ENCODE data around the gene TXNL4A.

TXNL4A gene

GRCh38 chr18:79930020-79930642, 58.2 kb downstream of the TXNL4A start:
- Histone ChIP-seq H3K9ac (ENCODE audit: low read depth, low read length) (no peak overlapping the region), H3K27ac (ENCODE audit: low read depth, low read length) (no peak overlapping the region), H3K36me3 (ENCODE audit: insufficient read depth, low read length) (peaks cover 10% of the 10 kb centered on the region; the same call in 1 of the 2 replicates), H3K4me1 (ENCODE audit: insufficient read depth, low read length) (peaks cover 7% of the 10 kb centered on the region; the same call in 1 of the 2 replicates), H3K4me3 (ENCODE audit: low read length) (no peak overlapping the region), H3K27me3 (ENCODE audit: insufficient read depth, low read length) (no peaks in the 10 kb centered on the region), H3K9me3 (ENCODE audit: insufficient read depth, low read depth, low read length) (peaks cover 35% of the 10 kb centered on the region)
- WGBS = no CpG with 5 or more reads among the region's 2 CpGs

GRCh38 chr18:79928563-79928960, 59.8 kb downstream of the TXNL4A start:
- no peak overlapping the region for H3K4me3 ChIP-seq (ENCODE audit: low read length)
- no peak overlapping the region for H3K27ac ChIP-seq (ENCODE audit: low read depth, low read length)
- H3K27me3 ChIP-seq (ENCODE audit: insufficient read depth, low read length) = no peaks in the 10 kb centered on the region
- H3K9ac ChIP-seq (ENCODE audit: low read depth, low read length) = no peak overlapping the region
- peaks cover 35% of the 10 kb centered on the region for H3K9me3 ChIP-seq (ENCODE audit: insufficient read depth, low read depth, low read length)
- 96% methylated on average over 9 of the region's 9 CpGs for WGBS
- peaks cover 10% of the 10 kb centered on the region; the same call in 1 of the 2 replicates for H3K36me3 ChIP-seq (ENCODE audit: insufficient read depth, low read length)
- H3K4me1 ChIP-seq (ENCODE audit: insufficient read depth, low read length) = peaks cover 7% of the 10 kb centered on the region; the same call in 1 of the 2 replicates

DNA sequence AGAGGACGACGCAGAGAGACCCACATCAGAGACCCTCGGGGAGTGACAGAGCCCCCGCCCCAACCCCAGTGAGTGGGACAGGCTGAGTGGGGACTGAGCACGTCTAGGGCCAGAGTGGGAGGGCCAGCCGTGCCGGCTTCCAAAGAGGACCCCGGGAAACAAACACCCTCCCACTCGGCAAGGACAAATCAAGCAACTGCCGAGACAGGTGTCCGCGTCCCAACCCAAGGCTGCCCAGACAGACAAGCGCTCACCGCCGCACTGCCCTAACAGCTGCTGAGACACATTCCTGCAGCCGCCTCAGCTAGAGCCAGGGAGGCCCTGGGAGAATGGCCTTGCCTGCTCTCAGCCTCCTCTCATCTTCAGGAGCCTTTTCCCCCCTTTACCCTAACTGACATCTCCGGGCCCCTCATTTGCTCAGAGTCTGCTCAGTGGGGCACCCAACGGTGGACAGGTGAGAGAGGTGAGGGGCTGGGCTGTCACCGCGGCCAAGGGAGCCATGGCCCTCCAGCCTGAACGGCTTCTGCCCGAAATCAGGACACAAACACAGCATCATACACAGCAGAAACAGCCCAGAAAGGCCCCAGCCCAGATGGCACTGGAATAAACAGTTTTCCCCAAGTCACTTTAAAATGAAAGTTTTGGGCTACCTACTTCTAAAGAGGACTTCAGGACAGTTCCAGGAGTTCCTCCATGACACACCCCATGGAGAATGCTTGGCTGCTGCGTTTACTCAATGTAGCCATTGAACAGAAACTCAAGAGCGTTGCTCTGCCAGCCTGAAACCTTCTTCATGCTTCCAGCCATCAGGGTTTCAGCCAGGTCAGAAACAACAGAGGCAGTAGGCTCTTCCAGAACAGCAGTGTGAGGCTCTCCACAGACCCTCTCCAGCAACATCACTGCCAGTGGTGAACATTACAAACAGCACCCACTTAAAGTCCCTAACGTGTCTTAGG, 60.5 kb downstream of the TXNL4A start:
- H3K9ac ChIP-seq (ENCODE audit: low read depth, low read length) = no peak overlapping the region

GRCh38 chr18:79926715-79927606, 61.4 kb downstream of the TXNL4A start:
- Histone ChIP-seq H3K36me3 (ENCODE audit: insufficient read depth, low read length) (peaks cover 10% of the 10 kb centered on the region; the same call in 1 of the 2 replicates), H3K4me3 (ENCODE audit: low read length) (no peak overlapping the region), H3K27ac (ENCODE audit: low read depth, low read length) (no peak overlapping the region), H3K9ac (ENCODE audit: low read depth, low read length) (no peak overlapping the region), H3K27me3 (ENCODE audit: insufficient read depth, low read length) (no peaks in the 10 kb centered on the region), H3K9me3 (ENCODE audit: insufficient read depth, low read depth, low read length) (peaks cover 26% of the 10 kb centered on the region), H3K4me1 (ENCODE audit: insufficient read depth, low read length) (peaks cover 7% of the 10 kb centered on the region; the same call in 1 of the 2 replicates)
- WGBS = 81% methylated on average over 21 of the region's 21 CpGs

More for the DNA sequence above, 60.5 kb downstream of the TXNL4A start:
- no peak overlapping the region for H3K4me3 ChIP-seq (ENCODE audit: low read length)
- no peaks in the 10 kb centered on the region for H3K27me3 ChIP-seq (ENCODE audit: insufficient read depth, low read length)
- peaks cover 10% of the 10 kb centered on the region; the same call in 1 of the 2 replicates for H3K36me3 ChIP-seq (ENCODE audit: insufficient read depth, low read length)
- H3K4me1 ChIP-seq (ENCODE audit: insufficient read depth, low read length) = peaks cover 7% of the 10 kb centered on the region; the same call in 1 of the 2 replicates
- WGBS = 88% methylated on average over 25 of the region's 25 CpGs
- H3K9me3 ChIP-seq (ENCODE audit: insufficient read depth, low read depth, low read length) = peaks cover 30% of the 10 kb centered on the region
- H3K27ac ChIP-seq (ENCODE audit: low read depth, low read length) = no peak overlapping the region

- Histone ChIP-seq H3K27ac (ENCODE audit: low read depth, low read length) (no peak overlapping the region), H3K36me3 (ENCODE audit: insufficient read depth, low read length) (peaks cover 10% of the 10 kb centered on the region; the same call in 1 of the 2 replicates), H3K9me3 (ENCODE audit: insufficient read depth, low read depth, low read length) (peaks cover 23% of the 10 kb centered on the region), H3K9ac (ENCODE audit: low read depth, low read length) (no peak overlapping the region), H3K4me1 (ENCODE audit: insufficient read depth, low read length) (peaks cover 7% of the 10 kb centered on the region; the same call in 1 of the 2 replicates), H3K27me3 (ENCODE audit: insufficient read depth, low read length) (no peaks in the 10 kb centered on the region), H3K4me3 (ENCODE audit: low read length) (no peak overlapping the region)
- WGBS = 84% methylated on average over 11 of the region's 11 CpGs
Measured at GRCh38 chr18:79926306-79926705, 62.1 kb downstream of the TXNL4A start.

DNA sequence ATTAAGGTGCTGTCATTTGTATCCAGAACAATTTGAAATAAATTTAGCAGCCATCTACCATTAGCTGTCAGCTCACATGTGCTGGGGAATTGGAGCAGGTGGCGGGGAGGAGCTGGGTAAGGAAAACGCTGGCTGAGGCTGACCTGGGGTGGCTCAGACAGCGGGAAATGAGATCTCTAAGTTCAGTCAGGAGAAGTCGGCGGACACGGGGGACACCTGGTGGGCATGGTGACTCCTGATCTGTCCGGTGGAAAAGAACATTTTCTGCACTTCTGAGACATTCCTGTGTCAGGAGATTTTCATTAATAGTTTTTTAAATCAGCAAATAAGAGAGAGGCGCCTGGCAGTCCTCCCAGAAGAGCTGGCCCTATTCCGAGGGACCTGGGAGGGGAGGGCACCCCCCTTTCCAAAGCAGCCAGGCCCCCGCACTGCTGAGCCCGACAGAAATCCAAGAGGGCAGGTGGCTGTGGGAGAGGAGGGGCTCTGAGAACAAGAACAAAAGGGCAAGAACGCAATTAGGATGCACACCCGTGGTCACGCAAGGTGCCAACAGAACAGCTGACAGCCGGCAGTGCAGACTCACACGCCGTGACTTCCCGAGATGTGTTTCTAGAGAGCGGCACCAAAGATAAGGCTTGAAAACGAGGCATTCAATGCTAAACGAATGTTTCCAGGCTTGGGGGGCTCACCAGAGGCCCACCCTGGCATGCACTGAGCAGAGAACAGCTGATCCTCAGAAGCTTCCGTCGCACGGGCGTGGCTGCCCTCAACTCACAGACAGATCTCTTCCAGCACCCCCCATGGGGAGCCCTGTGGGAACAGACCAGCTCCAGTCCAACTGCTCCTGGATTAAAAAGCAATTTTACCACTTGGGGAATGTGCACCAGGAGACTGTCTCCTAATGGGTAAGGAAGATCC, 63.3 kb downstream of the TXNL4A start:
- Histone ChIP-seq H3K4me3 (ENCODE audit: low read length) (no peak overlapping the region), H3K9ac (ENCODE audit: low read depth, low read length) (no peak overlapping the region), H3K27me3 (ENCODE audit: insufficient read depth, low read length) (no peaks in the 10 kb centered on the region), H3K36me3 (ENCODE audit: insufficient read depth, low read length) (peaks cover 6% of the 10 kb centered on the region; the same call in 1 of the 2 replicates), H3K9me3 (ENCODE audit: insufficient read depth, low read depth, low read length) (peaks cover 11% of the 10 kb centered on the region; the same call in 1 of the 2 replicates), H3K27ac (ENCODE audit: low read depth, low read length) (no peak overlapping the region), H3K4me1 (ENCODE audit: insufficient read depth, low read length) (peaks cover 7% of the 10 kb centered on the region; the same call in 1 of the 2 replicates)
- WGBS = 91% methylated on average over 25 of the region's 25 CpGs

DNA sequence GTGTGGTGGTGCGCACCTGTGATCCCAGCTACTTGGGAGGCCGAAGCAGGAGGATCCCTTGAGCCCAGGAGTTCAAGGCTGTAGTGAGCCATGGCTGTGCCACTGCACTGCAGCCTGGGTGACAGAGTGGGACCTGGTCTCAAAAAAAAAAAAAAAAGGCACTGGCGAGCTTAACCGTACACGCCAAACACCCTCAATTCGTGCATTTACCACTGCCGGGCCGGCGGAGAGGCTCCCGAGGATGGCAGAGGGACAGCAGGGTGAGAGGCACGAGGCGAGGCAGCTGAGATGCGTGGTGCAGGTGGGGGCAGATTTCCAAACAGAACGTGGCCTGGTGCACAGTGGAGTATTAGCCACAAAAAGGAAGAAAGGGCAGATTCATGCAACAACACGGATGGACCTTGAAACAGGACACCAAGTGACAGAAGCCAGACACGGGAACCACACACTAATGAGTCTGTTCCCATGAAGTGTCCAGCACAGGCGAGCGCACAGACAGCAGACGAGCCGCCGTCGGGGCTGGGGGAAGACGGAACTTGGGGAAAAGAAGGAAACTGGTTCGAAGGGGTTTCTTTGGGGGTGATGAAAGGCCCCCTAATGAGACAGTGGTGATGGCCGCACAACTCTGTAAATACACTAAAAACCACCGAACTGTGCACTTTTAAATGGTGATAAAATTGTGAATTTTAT, 64.3 kb downstream of the TXNL4A start:
- H3K9ac ChIP-seq (ENCODE audit: low read depth, low read length) = no peak overlapping the region
- peaks cover 3% of the 10 kb centered on the region; the same call in 1 of the 2 replicates for H3K9me3 ChIP-seq (ENCODE audit: insufficient read depth, low read depth, low read length)
- H3K4me3 ChIP-seq (ENCODE audit: low read length) = no peak overlapping the region
- 95% methylated on average over 24 of the region's 26 CpGs for WGBS
- no peaks in the 10 kb centered on the region for H3K27me3 ChIP-seq (ENCODE audit: insufficient read depth, low read length)
- H3K36me3 ChIP-seq (ENCODE audit: insufficient read depth, low read length) = no peaks in the 10 kb centered on the region
- peaks cover 7% of the 10 kb centered on the region; the same call in 1 of the 2 replicates for H3K4me1 ChIP-seq (ENCODE audit: insufficient read depth, low read length)
- H3K27ac ChIP-seq (ENCODE audit: low read depth, low read length) = no peak overlapping the region

- Histone ChIP-seq H3K27ac (ENCODE audit: low read depth, low read length) (no peak overlapping the region), H3K9me3 (ENCODE audit: insufficient read depth, low read depth, low read length) (no peaks in the 10 kb centered on the region), H3K4me3 (ENCODE audit: low read length) (no peak overlapping the region), H3K27me3 (ENCODE audit: insufficient read depth, low read length) (no peaks in the 10 kb centered on the region), H3K9ac (ENCODE audit: low read depth, low read length) (no peak overlapping the region), H3K4me1 (ENCODE audit: insufficient read depth, low read length) (peaks cover 7% of the 10 kb centered on the region; the same call in 1 of the 2 replicates), H3K36me3 (ENCODE audit: insufficient read depth, low read length) (no peaks in the 10 kb centered on the region)
- 88% methylated on average over 17 of the region's 17 CpGs for WGBS
Measured at GRCh38 chr18:79922971-79923411, 65.4 kb downstream of the TXNL4A start.

All from HUES64 (cell line).